ENCODE data around the gene IGSF9B.

DNA sequence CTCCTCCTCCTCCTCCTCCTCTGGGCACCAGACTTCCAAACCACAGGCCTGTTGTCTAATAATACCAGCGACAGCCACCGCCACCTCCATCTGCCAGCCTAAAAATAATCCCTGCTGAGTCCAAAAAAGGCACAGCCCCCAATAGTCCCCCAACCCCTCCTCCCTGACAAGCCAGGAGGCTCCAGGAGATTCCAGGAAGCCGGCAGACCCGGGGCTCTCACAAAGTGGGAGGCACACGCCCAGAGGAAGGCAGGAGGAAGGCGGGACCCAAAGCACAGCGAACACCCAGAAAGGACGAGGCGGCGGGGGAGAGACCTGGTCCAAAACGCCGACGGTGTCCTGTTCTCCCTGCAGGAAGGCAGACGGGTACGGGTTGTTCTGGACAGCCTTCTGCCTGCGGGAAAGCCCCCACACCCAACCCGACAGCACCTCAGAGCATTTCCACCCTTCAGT lies 5.9 kb downstream of the IGSF9B start:
- TF ChIP-seq, protein P1, sequence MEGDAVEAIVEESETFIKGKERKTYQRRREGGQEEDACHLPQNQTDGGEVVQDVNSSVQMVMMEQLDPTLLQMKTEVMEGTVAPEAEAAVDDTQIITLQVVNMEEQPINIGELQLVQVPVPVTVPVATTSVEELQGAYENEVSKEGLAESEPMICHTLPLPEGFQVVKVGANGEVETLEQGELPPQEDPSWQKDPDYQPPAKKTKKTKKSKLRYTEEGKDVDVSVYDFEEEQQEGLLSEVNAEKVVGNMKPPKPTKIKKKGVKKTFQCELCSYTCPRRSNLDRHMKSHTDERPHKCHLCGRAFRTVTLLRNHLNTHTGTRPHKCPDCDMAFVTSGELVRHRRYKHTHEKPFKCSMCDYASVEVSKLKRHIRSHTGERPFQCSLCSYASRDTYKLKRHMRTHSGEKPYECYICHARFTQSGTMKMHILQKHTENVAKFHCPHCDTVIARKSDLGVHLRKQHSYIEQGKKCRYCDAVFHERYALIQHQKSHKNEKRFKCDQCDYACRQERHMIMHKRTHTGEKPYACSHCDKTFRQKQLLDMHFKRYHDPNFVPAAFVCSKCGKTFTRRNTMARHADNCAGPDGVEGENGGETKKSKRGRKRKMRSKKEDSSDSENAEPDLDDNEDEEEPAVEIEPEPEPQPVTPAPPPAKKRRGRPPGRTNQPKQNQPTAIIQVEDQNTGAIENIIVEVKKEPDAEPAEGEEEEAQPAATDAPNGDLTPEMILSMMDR (IDR thresholded peaks at IDR 0.05), result no peak
- TF ChIP-seq POLR2A (IDR thresholded peaks at IDR 0.05), result no peak

Data from uterus (tissue), 2 donors.